IMR-90 (cell line): ENCODE measurements around the gene LRIG1.

Source experiments
- BHLHE40 ChIP-seq: fragments of 150-350 bp; IDR thresholded peaks from 2 replicates; pipeline ENCODE4 v1.6.1; 2016; ENCODE audit warnings: mild to moderate bottlenecking, low read depth, low read length
- CHD1 ChIP-seq: IDR thresholded peaks from 2 replicates; pipeline ENCODE4 v1.6.1; 2012; ENCODE audit warnings: low read depth, low read length, improper control_type of control experiment
- FOS ChIP-seq: fragments of 150-350 bp; IDR thresholded peaks from 2 replicates; pipeline ENCODE4 v1.6.1; 2016; ENCODE audit warnings: low read depth, low read length
- MAFK ChIP-seq: IDR thresholded peaks from 2 replicates; pipeline ENCODE4 v1.6.1; 2012; ENCODE audit warnings: low read depth, low read length, improper control_type of control experiment
- MAZ ChIP-seq: IDR thresholded peaks from 2 replicates; pipeline ENCODE4 v1.6.1; 2012; ENCODE audit warnings: low read depth, mild to moderate bottlenecking, low read length, improper control_type of control experiment, moderate library complexity, borderline replicate concordance
- MXI1 ChIP-seq: IDR thresholded peaks from 2 replicates; pipeline ENCODE4 v1.6.1; 2012; ENCODE audit warnings: low read depth, mild to moderate bottlenecking, low read length, moderate library complexity, borderline replicate concordance
- POLR2A ChIP-seq: IDR thresholded peaks from 2 replicates; pipeline ENCODE4 v1.6.1; 2012; ENCODE audit warnings: mild to moderate bottlenecking, low read depth, low read length
- RAD21 ChIP-seq: IDR thresholded peaks from 2 replicates; pipeline ENCODE4 v1.6.1; 2012; ENCODE audit warnings: low read length, improper control_type of control experiment
- RCOR1 ChIP-seq: IDR thresholded peaks from 2 replicates; pipeline ENCODE4 v1.6.1; 2012; ENCODE audit warnings: mild to moderate bottlenecking, low read length, improper control_type of control experiment; ENCODE audit not compliant: insufficient replicate concordance
- RFX5 ChIP-seq: IDR thresholded peaks from 2 replicates; pipeline ENCODE4 v1.8.0; 2012; ENCODE audit warnings: low read depth, mild to moderate bottlenecking, low read length, moderate library complexity
- SMC3 ChIP-seq: fragments of 150-350 bp; IDR thresholded peaks from 2 replicates; pipeline ENCODE4 v1.6.1; 2016; ENCODE audit warnings: low read depth, mild to moderate bottlenecking, antibody characterized with exemption, low read length, moderate library complexity
- TF ChIP-seq, protein P1 (sequence below): conservative IDR thresholded peaks from 2 replicates; pipeline ENCODE4 v1.5.1; 2012; ENCODE audit warnings: mild to moderate bottlenecking, low read depth, low read length, improper control_type of control experiment
- TF ChIP-seq, protein P2 (sequence below): fragments of 150-350 bp; IDR thresholded peaks from 2 replicates; pipeline ENCODE4 v1.6.1; 2017; ENCODE audit warnings: mild to moderate bottlenecking, antibody characterized with exemption, low read length, low read depth
- TF ChIP-seq, protein P3 (sequence below): fragments of 150-350 bp; IDR thresholded peaks from 2 replicates; pipeline ENCODE4 v1.6.1; 2016; ENCODE audit warnings: low read depth, mild to moderate bottlenecking, low read length, moderate library complexity, borderline replicate concordance

DNA sequence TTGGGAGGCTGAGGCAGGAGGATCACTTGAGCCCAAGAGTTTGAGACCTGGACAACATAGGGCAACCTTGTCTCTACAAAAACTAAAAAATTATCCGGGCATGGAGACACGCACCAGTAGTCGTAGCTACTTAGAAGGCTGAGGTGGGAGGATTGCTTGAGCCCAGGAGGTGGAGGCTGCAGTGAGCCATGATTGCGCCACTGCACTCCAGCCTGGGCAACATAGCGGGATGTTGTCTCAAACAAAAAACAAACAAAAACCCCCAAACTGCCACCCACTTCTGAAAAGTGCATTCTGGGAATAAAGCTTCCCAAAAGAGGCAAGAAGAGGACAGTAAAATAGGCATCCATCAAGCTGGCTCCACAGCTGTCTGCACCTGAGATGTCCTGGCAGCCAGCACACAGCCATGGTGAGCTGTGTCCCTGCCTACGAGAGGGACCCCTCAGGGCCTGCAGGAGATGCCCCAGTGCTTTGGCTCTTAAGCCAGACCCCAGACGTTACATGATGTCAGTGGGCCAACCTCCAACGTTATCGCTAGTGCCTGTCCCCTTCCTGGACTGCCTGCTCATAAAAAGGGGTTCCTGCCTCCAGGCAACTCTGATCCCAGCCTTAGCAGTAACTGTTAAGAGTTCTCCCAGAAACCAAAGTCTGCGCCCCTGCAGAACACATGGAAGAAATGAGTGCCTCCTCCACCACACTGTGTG lies 101.1 kb downstream of the LRIG1 start:
- no peak for TF ChIP-seq POLR2A
- TF ChIP-seq, protein P1, sequence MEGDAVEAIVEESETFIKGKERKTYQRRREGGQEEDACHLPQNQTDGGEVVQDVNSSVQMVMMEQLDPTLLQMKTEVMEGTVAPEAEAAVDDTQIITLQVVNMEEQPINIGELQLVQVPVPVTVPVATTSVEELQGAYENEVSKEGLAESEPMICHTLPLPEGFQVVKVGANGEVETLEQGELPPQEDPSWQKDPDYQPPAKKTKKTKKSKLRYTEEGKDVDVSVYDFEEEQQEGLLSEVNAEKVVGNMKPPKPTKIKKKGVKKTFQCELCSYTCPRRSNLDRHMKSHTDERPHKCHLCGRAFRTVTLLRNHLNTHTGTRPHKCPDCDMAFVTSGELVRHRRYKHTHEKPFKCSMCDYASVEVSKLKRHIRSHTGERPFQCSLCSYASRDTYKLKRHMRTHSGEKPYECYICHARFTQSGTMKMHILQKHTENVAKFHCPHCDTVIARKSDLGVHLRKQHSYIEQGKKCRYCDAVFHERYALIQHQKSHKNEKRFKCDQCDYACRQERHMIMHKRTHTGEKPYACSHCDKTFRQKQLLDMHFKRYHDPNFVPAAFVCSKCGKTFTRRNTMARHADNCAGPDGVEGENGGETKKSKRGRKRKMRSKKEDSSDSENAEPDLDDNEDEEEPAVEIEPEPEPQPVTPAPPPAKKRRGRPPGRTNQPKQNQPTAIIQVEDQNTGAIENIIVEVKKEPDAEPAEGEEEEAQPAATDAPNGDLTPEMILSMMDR = no peak
- TF ChIP-seq, protein P2, sequence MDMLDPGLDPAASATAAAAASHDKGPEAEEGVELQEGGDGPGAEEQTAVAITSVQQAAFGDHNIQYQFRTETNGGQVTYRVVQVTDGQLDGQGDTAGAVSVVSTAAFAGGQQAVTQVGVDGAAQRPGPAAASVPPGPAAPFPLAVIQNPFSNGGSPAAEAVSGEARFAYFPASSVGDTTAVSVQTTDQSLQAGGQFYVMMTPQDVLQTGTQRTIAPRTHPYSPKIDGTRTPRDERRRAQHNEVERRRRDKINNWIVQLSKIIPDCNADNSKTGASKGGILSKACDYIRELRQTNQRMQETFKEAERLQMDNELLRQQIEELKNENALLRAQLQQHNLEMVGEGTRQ = no peak
- no peak for TF ChIP-seq RCOR1
- no peak for TF ChIP-seq BHLHE40
- TF ChIP-seq MAFK = no peak
- no peak for TF ChIP-seq RFX5
- no peak for TF ChIP-seq MXI1
- no peak for TF ChIP-seq FOS
- TF ChIP-seq RAD21 = no peak
- TF ChIP-seq SMC3 = no peak
- TF ChIP-seq, protein P3, sequence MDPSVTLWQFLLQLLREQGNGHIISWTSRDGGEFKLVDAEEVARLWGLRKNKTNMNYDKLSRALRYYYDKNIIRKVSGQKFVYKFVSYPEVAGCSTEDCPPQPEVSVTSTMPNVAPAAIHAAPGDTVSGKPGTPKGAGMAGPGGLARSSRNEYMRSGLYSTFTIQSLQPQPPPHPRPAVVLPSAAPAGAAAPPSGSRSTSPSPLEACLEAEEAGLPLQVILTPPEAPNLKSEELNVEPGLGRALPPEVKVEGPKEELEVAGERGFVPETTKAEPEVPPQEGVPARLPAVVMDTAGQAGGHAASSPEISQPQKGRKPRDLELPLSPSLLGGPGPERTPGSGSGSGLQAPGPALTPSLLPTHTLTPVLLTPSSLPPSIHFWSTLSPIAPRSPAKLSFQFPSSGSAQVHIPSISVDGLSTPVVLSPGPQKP = no peak
- no peak for TF ChIP-seq CHD1
- TF ChIP-seq MAZ = no peak
